HG02623 (cell line): ENCODE measurements around the gene HEMGN.

Source experiments
- ATAC-seq: cut with Tn5 transposase; IDR thresholded peaks from one replicate; pipeline ENCODE4 v1.9.1; 2021; ENCODE audit warnings: moderate library complexity; ENCODE audit not compliant: unreplicated experiment

Gene HEMGN

DNA sequence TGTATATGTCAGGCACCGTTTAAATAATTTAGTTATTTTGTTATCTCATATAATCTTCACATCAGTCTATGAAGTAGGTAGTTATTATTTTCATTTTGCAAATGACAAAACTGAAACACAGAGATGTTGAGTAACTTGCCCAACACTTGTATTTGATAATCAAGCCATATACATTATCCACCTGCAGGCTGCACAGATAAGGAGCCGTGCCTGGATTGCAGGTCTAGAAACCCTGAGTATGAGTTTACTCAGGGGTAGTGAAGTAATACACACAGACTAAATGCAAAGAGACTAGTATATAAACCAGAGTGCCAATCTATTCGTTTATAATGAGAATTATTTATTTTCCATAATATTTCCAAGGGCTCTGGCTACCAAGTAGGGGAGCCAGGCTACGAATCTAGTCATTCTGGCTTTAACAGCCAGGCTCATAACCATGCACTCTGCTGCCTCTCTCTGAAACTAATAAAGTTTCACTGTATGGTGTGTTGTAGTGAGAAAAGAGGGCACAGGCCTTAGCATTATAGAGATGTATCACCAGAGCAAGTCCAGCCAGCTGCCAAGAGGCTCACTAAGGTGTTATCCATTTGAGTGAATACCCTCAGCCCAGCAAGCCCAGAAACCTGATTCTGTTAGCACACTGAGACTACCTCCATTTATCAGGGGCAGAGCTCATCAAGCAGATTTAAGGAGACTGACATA, 4.5 kb downstream of the HEMGN start:
- ATAC-seq: no peak

DNA sequence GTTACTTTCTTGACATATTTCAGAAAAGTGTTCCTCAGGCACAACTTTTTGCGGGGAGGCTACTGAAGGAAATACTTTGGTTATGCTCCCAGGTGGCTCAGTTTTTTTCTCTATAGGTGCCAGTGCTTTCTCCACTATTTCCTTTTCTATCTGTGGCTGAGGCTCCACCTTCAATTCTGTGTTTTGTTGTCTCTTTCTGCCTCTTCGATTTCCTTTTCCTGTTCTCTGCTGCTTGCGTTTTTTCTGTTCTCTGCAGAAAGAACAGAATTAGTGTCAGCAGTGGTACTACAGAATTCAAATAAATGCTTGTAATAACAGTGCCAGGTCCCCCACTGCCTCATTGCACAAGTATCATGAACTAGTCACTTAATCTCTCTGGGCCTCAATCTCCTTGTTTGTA, 7.0 kb downstream of the HEMGN start:
- ATAC-seq: no peak

DNA sequence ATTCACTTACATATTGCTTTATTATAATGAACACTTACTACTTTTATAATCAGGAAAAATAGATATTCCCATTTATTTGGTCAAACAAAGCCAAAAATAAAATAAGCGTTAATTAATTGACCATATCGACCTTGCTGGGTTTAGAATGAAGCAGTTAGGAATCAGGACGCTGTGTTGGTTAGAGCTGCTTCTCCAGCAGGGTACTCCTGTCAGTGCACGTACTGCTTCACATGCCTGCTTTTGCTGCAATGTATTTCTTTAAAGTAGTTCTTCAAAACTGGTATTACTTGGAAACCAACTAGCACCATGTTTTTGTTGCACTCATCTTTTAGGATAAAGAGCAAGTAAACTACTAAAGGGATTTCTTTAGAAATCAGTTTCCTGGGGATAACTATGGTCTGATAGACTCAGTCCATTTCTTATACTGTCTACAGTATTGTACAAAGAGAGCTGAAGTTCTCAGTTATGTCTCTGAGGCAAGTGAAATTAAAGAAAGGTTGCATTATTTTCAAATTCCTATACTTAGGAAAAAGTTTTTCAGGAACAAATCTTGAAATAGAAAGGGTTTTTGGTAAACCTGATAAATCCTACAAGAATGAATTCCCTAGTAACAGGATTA, 8.9 kb downstream of the HEMGN start:
- ATAC-seq: no peak

DNA sequence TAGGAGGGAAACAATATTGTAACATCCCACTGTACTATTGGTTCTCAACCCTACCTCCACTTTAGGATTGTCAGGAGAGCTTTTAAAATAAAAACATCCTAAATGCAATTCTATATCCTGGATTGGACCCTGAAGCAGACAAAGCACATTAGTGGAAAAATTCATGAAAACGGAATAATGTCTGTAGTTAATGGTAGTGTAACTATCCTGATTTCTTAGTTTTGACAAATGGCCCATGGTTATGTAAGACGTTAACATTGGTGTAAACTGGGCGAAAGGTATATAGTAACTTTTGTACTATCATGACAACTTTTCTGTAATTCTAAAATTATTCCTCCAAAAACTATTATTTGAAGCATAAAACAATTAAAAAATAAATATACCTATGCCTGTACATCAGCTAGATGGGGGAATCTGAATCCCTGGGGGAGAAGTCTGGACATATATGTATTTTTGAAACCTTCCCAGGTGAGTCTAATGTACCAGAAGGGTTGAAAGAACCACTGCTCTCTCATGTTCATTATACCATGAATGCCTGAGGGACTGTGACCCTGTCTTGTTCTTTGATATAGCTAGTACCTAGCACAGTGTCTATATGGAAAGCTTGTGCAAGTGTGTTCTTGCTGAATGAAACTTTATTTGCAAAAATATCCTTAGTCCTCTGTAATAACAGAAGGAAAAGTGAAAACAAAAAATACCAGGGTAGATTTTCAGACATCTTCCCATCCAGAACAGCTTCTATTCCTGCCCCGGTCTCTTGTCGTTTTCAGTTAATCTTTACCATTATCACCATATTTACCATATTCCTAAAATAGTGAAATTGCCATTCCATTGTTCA, 12.3 kb downstream of the HEMGN start:
- no peak for ATAC-seq

DNA sequence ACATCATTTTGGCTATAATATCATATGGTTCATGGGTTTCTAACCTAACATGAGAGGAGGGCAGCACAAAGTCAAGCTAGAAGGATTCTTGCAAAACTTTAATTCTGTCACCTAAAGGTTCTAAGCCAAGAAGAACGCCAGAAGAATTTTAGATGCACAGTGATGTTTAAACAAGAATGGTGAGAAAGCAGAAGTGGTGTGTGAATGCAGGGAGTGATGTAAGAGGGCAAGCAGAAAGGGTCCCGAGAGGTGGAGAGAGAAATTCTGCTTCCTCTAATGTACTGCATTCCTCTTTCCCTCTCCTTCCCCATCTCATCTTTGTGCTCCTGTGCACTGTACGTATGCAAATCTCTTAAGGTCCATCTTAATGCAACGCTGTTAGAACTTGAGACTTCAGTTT, 13.6 kb downstream of the HEMGN start:
- ATAC-seq: no peak

DNA sequence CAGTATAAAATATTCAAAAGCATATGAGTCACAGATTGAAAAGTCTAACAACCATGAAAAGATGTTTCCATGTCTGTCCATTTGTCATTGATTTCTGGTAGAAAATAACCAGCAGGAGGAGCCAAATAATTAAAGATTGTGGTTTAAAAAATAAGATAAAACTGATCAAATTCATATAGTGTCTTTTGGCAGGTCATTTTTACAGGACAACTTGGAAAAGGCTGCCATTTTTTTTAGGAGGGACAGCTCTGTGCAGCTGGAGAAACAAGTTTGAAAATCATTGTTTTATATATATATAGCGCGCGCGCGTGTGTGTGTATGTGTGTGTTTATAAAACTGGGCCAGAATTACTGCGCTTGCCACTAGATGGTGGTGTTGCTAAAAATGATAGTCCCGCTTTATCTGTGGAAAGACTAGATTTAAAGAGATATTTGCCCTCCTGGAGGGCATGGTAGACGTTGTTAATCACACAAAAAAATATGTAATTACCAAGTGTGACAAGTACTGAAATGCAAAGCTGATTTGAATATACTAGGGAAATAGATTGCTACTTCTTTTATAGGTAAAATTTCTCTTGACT, 14.4 kb downstream of the HEMGN start:
- ATAC-seq: peak; percentile 26

DNA sequence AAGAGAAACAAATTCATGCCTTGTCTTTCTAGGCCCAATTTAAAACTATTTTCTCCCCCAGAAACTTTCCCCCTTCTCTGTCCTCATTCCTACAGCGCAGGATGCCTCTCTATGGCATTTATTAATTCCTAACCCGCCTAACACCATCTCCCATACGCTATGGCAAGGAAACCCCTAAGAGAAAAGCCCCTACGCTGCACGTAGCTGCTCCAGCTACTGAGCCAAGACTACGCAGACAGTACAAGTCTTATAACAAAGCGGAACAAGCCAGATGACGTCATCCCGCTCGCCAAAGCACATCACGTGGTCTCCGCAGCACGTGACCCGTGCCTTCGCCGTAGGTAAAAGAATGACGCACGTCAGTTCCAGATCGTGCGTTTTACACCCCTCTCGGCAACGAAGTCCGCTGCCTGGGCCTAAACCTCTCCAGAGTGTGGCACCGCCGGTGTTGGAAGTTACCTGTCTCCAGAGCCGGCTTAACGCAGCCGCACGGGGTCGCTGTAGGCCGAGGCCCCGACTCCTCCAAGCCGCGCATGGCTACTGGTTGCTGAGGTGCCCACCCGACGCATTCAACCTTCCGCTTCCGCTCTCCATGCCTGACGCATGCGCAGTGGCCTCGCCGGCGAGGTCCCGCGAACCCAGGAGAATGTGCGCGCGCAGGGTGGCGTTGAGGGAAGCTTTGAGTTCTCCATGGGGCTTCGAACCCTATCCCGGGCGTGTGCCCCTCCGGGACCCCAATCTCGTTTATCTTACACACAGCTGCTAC, 15.8 kb downstream of the HEMGN start, which contains the start of gene TRMO:
Gene TRMO (minus strand): TSS at position 542 of the 766 bp plus-strand sequence. CDS start 7 bp downstream, at position 535.
- ATAC-seq: peak; percentile 80

DNA sequence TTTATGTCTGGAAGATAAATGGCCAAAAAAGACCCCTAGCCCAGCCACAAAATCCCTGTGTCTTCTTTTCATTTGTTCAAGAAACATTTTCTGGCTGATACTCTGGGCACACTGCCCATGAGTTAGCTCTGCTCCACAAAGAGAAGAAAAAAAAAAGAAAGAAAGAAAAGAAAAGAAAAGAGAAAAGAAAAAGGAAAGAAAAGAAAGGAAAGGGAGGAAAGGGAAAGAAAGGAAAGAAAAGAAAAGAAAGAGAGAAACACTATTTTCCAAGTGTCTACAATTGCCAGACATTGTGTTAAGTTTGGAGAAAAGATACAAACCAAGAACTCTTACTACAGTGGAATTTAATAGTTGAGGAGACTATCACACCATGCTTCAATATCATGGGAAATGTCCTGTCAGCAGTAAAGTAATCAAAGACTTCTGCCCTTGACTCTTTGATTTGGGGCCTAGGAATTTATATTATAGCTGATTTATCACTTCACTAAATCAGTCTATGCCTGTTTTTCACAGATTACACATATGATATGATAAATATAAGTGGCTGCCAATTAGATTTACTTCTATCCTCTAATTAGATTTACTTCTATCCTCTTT, 18.7 kb downstream of the HEMGN start:
- ATAC-seq: no peak

DNA sequence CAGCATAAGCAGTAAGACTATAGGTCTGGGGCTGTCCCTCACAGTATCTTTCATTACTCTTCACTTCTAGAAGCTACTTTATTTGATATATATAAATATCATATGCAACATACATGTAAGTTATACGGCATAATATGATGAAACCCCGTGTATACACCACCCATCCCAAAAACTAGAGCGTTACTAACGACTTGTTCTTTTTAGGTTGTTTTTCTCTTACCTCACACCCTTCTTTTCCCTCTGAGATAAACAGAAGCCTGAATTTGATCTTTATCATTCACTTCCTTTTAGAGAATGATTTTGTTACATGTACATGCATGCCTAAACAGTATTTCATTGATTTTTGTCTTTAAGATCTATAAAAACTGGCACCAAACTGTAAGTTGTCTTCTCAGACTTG, 19.4 kb downstream of the HEMGN start:
- ATAC-seq: no peak

DNA sequence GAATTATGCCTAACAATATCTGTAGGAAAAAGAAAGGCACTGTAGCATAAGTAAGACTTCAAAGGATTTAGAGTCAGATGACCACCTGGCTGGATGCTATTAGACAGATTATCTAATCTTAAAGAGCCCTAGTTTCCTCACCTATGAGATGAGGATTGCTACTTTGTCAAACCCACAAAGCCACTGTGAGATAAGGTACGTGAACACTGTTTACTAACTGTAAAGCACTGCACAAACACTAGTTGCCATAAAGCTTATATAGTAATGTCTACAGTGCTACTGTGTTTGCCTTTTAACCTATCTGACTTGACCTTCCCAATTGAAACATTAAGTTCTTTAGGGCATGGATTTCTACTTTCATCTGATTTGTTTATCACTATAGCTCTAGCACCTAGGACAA, 26.0 kb downstream of the HEMGN start:
- ATAC-seq: no peak

DNA sequence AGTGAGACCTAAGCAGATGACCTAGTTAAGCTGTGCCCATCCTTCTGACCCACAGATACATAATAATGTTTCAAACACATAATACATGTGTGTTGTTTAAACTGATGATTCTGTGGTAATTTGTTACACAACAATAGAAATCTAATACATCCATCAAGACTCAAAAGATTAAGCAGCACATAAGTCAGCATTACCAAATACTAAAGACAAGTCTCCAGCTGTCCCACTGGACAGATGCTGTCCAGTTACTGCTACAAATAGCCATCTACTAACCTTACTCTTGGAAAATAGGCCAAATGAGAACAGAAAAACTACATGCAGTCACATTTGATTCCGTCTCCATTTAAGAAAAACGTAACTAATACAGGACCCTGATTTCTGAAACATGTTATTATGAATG, 26.4 kb downstream of the HEMGN start:
- ATAC-seq: no peak

DNA sequence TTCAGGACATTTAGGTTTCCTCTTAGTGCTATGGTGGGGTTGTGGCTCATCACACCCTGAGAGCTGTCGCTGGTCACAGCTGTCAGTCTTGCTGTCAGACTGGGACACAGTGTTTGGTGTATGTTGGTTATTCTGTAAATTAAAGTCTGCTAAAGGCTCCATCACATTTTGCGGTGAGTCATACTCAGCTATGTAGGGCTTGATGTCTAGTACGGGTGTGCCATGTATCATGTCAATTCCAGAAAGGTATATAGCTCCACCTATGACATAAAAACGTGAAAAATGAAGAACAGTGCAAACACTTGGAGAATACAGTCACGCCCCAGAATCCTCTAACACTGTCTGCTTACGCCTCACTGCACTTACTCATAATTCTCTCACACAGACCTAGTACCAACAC, 27.6 kb downstream of the HEMGN start:
- no peak for ATAC-seq

DNA sequence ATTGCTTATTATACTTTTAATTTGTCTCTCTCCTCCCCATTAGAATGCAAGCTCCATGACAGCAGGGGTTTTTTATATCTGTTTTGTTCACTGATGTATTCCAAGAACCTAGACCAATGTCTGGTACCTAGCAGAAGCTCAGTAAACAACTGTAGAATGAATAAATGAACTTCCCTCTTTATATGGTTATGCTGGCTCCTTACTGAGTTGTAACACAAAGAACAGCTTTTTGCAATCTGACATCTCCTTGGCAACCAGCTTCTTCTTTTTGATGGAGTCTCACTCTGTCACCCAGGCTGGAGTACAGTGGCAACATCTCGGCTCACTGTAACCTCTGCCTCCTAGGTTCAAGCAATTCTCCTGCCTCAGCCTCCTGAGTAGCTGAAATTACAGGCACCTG, 29.3 kb downstream of the HEMGN start:
- no peak for ATAC-seq

DNA sequence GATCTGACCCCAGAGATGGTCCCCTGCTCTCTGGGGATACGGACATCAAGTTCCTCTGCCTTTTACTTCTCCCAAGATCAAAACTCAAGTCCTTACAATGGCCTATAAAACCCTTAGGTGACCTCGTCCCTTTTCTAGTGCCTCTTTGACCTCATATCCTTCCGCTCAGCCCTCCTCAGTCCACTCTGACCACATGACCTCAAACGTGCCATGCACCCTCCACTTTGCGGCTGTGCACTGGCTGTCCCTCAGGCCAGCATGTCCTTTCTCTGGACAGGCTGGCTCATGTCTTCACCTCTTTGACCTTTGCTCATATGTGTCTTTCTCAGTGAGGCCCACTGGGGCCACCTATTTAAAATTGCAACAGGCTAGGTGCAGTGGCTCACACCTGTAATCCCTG, 30.3 kb downstream of the HEMGN start:
- no peak for ATAC-seq

DNA sequence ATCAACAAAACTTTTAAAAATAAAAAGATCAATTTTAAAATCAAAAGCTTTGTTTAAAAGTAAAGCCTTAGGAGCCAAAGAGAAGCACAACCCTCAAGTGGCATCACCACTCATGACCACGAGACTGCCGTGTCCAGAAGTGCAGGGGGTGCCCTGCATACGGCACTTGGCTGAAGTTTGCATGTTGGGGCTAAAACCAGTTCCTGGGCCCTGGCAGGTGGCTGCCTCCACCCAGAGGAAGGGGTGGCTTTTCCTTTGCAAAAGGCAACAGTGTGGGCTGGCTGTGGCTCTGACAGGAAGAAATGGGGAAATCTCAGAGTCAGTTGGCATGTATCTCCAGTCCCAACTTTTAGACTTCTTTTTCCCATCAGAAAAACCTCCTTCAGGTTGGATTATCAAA, 30.9 kb downstream of the HEMGN start:
- no peak for ATAC-seq

DNA sequence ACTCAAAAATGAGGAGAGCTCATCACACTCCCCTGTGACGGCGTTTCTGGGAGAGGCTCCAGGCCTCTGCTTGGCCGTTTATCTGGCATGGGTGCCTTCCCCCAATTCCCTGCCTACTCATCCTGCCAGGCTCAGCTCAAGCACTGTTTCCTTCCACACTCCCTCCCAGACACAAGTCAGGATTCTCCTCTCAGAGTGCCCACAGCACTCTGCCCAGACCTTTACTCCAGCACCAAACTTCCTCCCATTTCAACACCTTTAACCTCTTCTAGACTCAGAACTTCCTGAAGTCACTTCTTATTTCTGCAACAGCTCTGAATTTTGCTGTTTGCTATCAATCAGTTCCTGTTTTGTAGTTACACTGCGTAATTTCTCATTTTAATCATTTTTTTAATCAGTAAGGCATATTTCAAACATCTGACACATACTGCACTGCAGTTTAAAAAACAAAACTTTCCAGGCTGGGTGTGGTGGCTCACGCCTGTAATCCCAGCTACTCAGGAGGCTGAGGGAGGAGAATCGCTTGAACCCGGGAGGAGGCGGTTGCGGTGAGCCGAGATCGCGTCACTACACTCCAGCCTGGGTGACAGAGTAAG, 31.6 kb downstream of the HEMGN start:
- no peak for ATAC-seq

DNA sequence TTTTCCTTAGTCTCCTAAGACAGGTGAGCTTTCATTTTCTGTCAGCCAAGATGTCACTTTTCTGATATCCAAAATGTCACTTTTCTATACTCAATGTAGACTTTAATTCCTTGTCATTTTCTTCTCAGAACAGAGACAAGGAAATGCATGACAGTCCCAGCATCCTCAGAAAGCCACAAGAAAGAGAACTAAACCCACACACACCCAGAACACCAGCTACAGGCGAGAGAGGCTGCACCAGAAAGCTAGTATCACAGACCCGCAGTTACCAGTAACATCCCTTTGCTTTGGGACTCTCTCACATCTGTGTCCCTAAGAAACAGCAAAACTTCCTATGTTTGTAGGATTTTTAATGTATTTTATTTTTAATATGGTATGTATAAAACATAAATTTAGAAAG, 32.7 kb downstream of the HEMGN start:
- ATAC-seq: no peak

DNA sequence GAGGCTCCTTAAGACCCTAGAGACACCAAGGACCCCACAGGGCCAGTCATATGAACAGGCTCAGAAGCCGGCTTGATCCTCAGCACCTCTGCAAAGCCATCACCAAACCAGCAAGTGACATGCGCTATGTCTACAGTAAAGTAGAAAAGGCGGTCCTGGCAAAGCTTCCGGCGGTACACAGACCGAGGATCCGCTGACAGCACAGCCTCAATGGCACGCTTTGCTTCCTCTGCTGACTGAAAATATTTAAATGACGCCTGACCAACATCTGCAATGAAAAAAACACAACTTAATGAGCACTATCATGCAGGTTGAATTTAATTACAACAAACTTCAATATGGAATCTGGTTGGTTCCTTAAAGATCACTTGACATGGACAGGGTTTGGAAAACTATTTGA, 33.2 kb downstream of the HEMGN start:
- ATAC-seq: no peak

DNA sequence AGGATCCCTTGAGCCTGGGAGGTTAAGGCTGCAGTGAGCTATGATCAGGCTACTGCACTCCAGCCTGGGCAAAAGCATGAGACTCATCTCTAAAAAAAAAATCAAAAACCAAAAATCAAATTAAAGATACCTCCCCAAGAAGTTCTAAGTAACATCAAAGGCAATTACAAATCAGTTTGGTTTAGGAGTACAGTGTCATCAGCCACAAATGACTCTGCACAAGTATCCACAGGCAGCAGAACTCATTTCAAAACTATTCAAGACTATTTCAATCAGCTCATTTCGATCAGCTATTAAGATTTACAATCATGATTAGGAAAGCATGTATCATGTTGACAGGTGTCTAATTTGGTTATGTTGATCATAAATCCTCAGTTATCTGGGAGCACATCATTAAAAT, 34.8 kb downstream of the HEMGN start:
- ATAC-seq: no peak
